CD4-positive, alpha-beta T cell (primary cell): ENCODE results near the gene CEP104. TPM values are rescaled to one million over a fixed set of nuclear protein-coding genes. Genes with fewer than 3 reads are reported as not detected.
A peak's percentile ranks its signal among the peaks of the same experiment; 100 is the strongest.

Source experiments
- ATAC-seq: fragments of 200-7000 bp; cut with Tn5 transposase; one replicate; pipeline ENCODE4 v1.10.0; 2022; ENCODE audit warnings: mild to moderate bottlenecking; ENCODE audit not compliant: poor library complexity
- CTCF ChIA-PET: fragments of 350-600 bp; sonication (Branson Sonifier 250); formaldehyde crosslinking; loops from one replicate; lab custom pipeline; 2021; ENCODE audit warnings: antibody characterized with exemption, inconsistent platforms; lab: Charles Lee
- POLR2A ChIA-PET: fragments of 350-600 bp; sonication (Branson Sonifier 250); formaldehyde crosslinking; loops from one replicate; lab custom pipeline; 2021; ENCODE audit warnings: antibody characterized with exemption, inconsistent platforms; lab: Charles Lee
- DNase-seq, 14 experiments: peaks; one replicate each; pipeline ENCODE4 v3.0.0-alpha.2; 2013 to 2020; ENCODE audit warnings: mixed read lengths in 2 of 14
- H3K27ac ChIP-seq, 2 donors: one replicate each; pipeline versions ENCODE4 v1.5.1 to v1.7.0; 2013; ENCODE audit warnings: low read length in 2 of 2, low read depth in 1 of 2, mild to moderate bottlenecking in 1 of 2
- H3K27me3 ChIP-seq, 2 experiments: 1 replicate in 1 of 2; 2 replicates in 1 of 2; pipeline versions ENCODE4 v1.6.1 to v1.7.0; 2013; ENCODE audit warnings: low read length in 2 of 2, control low read depth in 1 of 2, mild to moderate bottlenecking in 1 of 2, moderate library complexity in 1 of 2; ENCODE audit not compliant: insufficient read depth in 2 of 2, control insufficient read depth in 1 of 2
- H3K36me3 ChIP-seq: one replicate; pipeline ENCODE4 v1.6.1; 2013; ENCODE audit warnings: low read length, control low read depth; ENCODE audit not compliant: insufficient read depth
- H3K4me1 ChIP-seq: one replicate; pipeline ENCODE4 v1.6.1; 2013; ENCODE audit warnings: low read length, control low read depth; ENCODE audit not compliant: insufficient read depth
- H3K4me3 ChIP-seq: one replicate; pipeline ENCODE4 v1.5.1; 2013; ENCODE audit warnings: mild to moderate bottlenecking, low read length, moderate library complexity
- H3K9me3 ChIP-seq, 2 experiments: 1 replicate in 1 of 2; 2 replicates in 1 of 2; pipeline versions ENCODE4 v1.6.1 to v1.7.0; 2013; ENCODE audit warnings: low read length in 2 of 2, mild to moderate bottlenecking in 2 of 2, control low read depth in 1 of 2, moderate library complexity in 1 of 2; ENCODE audit not compliant: control insufficient read depth in 1 of 2, insufficient read depth in 1 of 2
- H3K27ac Mint-ChIP-seq: one replicate; pipeline ENCODE4 v1.8.0; 2020; ENCODE audit warnings: mixed read lengths
- H3K27me3 Mint-ChIP-seq: one replicate; pipeline ENCODE4 v1.8.0; 2021; ENCODE audit warnings: mixed read lengths
- H3K36me3 Mint-ChIP-seq: one replicate; pipeline ENCODE4 v1.8.0; 2021; ENCODE audit warnings: low read depth, mixed read lengths
- H3K4me1 Mint-ChIP-seq: one replicate; pipeline ENCODE4 v1.8.0; 2021; ENCODE audit warnings: low read depth, mixed read lengths
- H3K4me3 Mint-ChIP-seq: one replicate; pipeline ENCODE4 v1.8.0; 2020; ENCODE audit warnings: mild to moderate bottlenecking, mixed read lengths
- H3K9me3 Mint-ChIP-seq: one replicate; pipeline ENCODE4 v1.8.0; 2020; ENCODE audit warnings: mixed read lengths
- CTCF ChIP-seq: fragments of 200-600 bp; IDR thresholded peaks from one replicate; pipeline ENCODE4 v1.8.0; 2022; ENCODE audit warnings: antibody characterized with exemption, mild to moderate bottlenecking
- intact Hi-C, 2 experiments: fragments of 100-400 bp; cut with DNase I in 1 of 2; cut with micrococcal nuclease in 1 of 2; formaldehyde crosslinking; loops; one replicate each; pipeline versions ENCODE4 v1.15.1 to v1.9.0; 2023 to 2025; cut with DNase I, micrococcal nuclease
- total RNA-seq, 174 experiments: library from RNA in 2 of 174; stranded (reverse) in 2 of 174; gene quantifications; one replicate each; pipeline ENCODE4 v1.2.3 and lab custom pipeline; 2021 to 2026

CEP104 gene
- total RNA-seq, 2 experiments from 2014 or later, result 16.6 to 20.5 TPM

GRCh38 chr1:3776231-3776961 is 80.6 kb downstream of the CEP104 start:
- Mint-ChIP-seq H3K4me1 (peaks cover 5% of the 10 kb centered on the region), H3K9me3 (no peaks in the 10 kb centered on the region), H3K4me3 (peak overlapping the region; percentile 7), H3K36me3 (peaks cover 22% of the 10 kb centered on the region), H3K27ac (peak overlapping the region; percentile 12), H3K27me3 (no peaks in the 10 kb centered on the region)
- POLR2A ChIA-PET, result no interaction called here
- H3K9me3 ChIP-seq, result no peaks in the 10 kb centered on the region
- H3K36me3 ChIP-seq, result peaks cover 25% of the 10 kb centered on the region
- DNase-seq (peak in 1 of 14 experiments; percentile 14), ATAC-seq (no peak)
- CTCF ChIA-PET, result interaction anchor here (0.6 to 1.5 kb wide), 8 partner anchors 11 to 81 kb away, joined by 3 to 16 read pairs (median 4); partner anchors contain the start of genes CEP104, DFFB and LRRC47
- TF ChIP-seq CTCF, result peak; percentile 13
- H3K27ac ChIP-seq, result no peak overlapping the region
- no peak overlapping the region for H3K4me3 ChIP-seq
- H3K4me1 ChIP-seq, result peaks cover 28% of the 10 kb centered on the region
- intact Hi-C loops, result loop anchor here in 1 of 2 experiments (10.0 kb wide), 1 partner anchor 1252 kb away; the partner anchor contains the start of gene PANK4
- no peaks in the 10 kb centered on the region for H3K27me3 ChIP-seq

GRCh38 chr1:3775490-3776230 is 81.4 kb downstream of the CEP104 start:
- Histone ChIP-seq H3K27ac (no peak overlapping the region), H3K4me1 (peaks cover 33% of the 10 kb centered on the region), H3K4me3 (no peak overlapping the region), H3K9me3 (no peaks in the 10 kb centered on the region), H3K27me3 (no peaks in the 10 kb centered on the region), H3K36me3 (peaks cover 19% of the 10 kb centered on the region)
- ATAC-seq, result peak; percentile 35
- Mint-ChIP-seq H3K27ac (no peak overlapping the region), H3K36me3 (peaks cover 16% of the 10 kb centered on the region), H3K4me3 (peak overlapping the region; percentile 43), H3K4me1 (peaks cover 5% of the 10 kb centered on the region), H3K9me3 (no peaks in the 10 kb centered on the region), H3K27me3 (no peaks in the 10 kb centered on the region)
- POLR2A ChIA-PET, result interaction anchor here (0.6 kb wide), 1 partner anchor 21 kb away, joined by 3 read pairs; the partner anchor contains the start of gene LRRC47
- TF ChIP-seq CTCF, result peak; percentile 52
- intact Hi-C loops, result loop anchor here in 1 of 2 experiments (10.0 kb wide), 1 partner anchor 1251 kb away; the partner anchor contains the start of gene PANK4
- peak in 13 of 14 experiments; percentile 21 to 83 (median 45) for DNase-seq
- CTCF ChIA-PET, result interaction anchor here (0.6 to 1.5 kb wide), 9 partner anchors 11 to 81 kb away, joined by 3 to 16 read pairs (median 3); partner anchors contain the start of genes CEP104, DFFB and LRRC47

GRCh38 chr1:3774946-3775489 is 82.0 kb downstream of the CEP104 start:
- H3K4me1 Mint-ChIP-seq, result peaks cover 5% of the 10 kb centered on the region
- no peak for ATAC-seq
- H3K27me3 ChIP-seq, result no peaks in the 10 kb centered on the region
- peak in 1 of 14 experiments; percentile 33 for DNase-seq
- POLR2A ChIA-PET, result no interaction called here
- peaks cover 9% of the 10 kb centered on the region for H3K36me3 Mint-ChIP-seq
- no peak overlapping the region for H3K4me3 ChIP-seq
- TF ChIP-seq CTCF, result no peak
- H3K9me3 ChIP-seq, result no peaks in the 10 kb centered on the region
- H3K4me1 ChIP-seq, result peaks cover 33% of the 10 kb centered on the region
- intact Hi-C loops, result loop anchor here in 1 of 2 experiments (10.0 kb wide), 1 partner anchor 1250 kb away; the partner anchor contains the start of gene PANK4
- H3K27ac ChIP-seq, result no peak overlapping the region
- H3K27ac Mint-ChIP-seq, result no peak overlapping the region
- peaks cover 13% of the 10 kb centered on the region for H3K36me3 ChIP-seq
- CTCF ChIA-PET, result interaction anchor here (1.2 to 1.5 kb wide), 4 partner anchors 12 to 82 kb away, joined by 3 to 16 read pairs (median 8); partner anchors contain the start of genes CEP104, DFFB and LRRC47
- no peaks in the 10 kb centered on the region for H3K9me3 Mint-ChIP-seq
- no peaks in the 10 kb centered on the region for H3K27me3 Mint-ChIP-seq
- peak overlapping the region; percentile 15 for H3K4me3 Mint-ChIP-seq
